G401.6 (cell line): ENCODE data around the gene KIAA1958.

Experiments used
- FAIRE-seq: peaks from 2 replicates; lab custom pipeline; 2012; peaks lifted over from hg19 to GRCh38; lab: Jason Lieb, UNC

KIAA1958 gene

GRCh38 chr9:112531666-112532282 is 45.1 kb downstream of the KIAA1958 start:
- FAIRE-seq: no peak

GRCh38 chr9:112532427-112532826 is 45.8 kb downstream of the KIAA1958 start:
- FAIRE-seq: no peak

- FAIRE-seq: no peak
Measured at GRCh38 chr9:112533660-112534059, 47.0 kb downstream of the KIAA1958 start.

GRCh38 chr9:112535301-112535700 is 48.7 kb downstream of the KIAA1958 start:
- no peak for FAIRE-seq

- FAIRE-seq: no peak
Measured at GRCh38 chr9:112535811-112536210, 49.2 kb downstream of the KIAA1958 start.

- FAIRE-seq: no peak
Measured at GRCh38 chr9:112537561-112537960, 50.9 kb downstream of the KIAA1958 start.

GRCh38 chr9:112540800-112541199 is 54.2 kb downstream of the KIAA1958 start:
- no peak for FAIRE-seq

- no peak for FAIRE-seq
Measured at GRCh38 chr9:112541685-112542084, 55.1 kb downstream of the KIAA1958 start.

GRCh38 chr9:112542593-112543292 is 56.1 kb downstream of the KIAA1958 start:
- FAIRE-seq: no peak

GRCh38 chr9:112544477-112544876 is 57.9 kb downstream of the KIAA1958 start:
- no peak for FAIRE-seq

GRCh38 chr9:112545237-112545636 is 58.6 kb downstream of the KIAA1958 start:
- no peak for FAIRE-seq

GRCh38 chr9:112546149-112547012 is 59.8 kb downstream of the KIAA1958 start:
- no peak for FAIRE-seq

- FAIRE-seq: no peak
Measured at GRCh38 chr9:112548051-112548440, 61.4 kb downstream of the KIAA1958 start.

GRCh38 chr9:112548836-112549595 is 62.4 kb downstream of the KIAA1958 start:
- FAIRE-seq: no peak

GRCh38 chr9:112550531-112550930 is 63.9 kb downstream of the KIAA1958 start:
- FAIRE-seq: no peak

GRCh38 chr9:112551641-112552040 is 65.0 kb downstream of the KIAA1958 start:
- FAIRE-seq: no peak

- FAIRE-seq: no peak
Measured at GRCh38 chr9:112552229-112553056, 65.8 kb downstream of the KIAA1958 start.

GRCh38 chr9:112553256-112553826 is 66.7 kb downstream of the KIAA1958 start:
- no peak for FAIRE-seq

- FAIRE-seq: no peak
Measured at GRCh38 chr9:112554516-112554915, 67.9 kb downstream of the KIAA1958 start.

GRCh38 chr9:112555101-112555643 is 68.5 kb downstream of the KIAA1958 start:
- FAIRE-seq: no peak
